Ishikawa (cell line): ENCODE results near the gene NEUROD2.

Source experiments
- CEBPB ChIP-seq: IDR thresholded peaks from 2 replicates; pipeline ENCODE4 v1.6.1; 2012
- CREB1 ChIP-seq: IDR thresholded peaks from 2 replicates; pipeline ENCODE4 v1.6.1; 2012; ENCODE audit warnings: low read depth
- EP300 ChIP-seq: IDR thresholded peaks from 2 replicates; pipeline ENCODE4 v1.6.1; 2012; ENCODE audit warnings: borderline replicate concordance
- RAD21 ChIP-seq: IDR thresholded peaks from 2 replicates; pipeline ENCODE4 v1.6.1; 2012; ENCODE audit warnings: low read depth
- TAF1 ChIP-seq: IDR thresholded peaks from 2 replicates; pipeline ENCODE4 v1.6.1; 2012; ENCODE audit warnings: low read depth, mild to moderate bottlenecking
- TCF12 ChIP-seq: IDR thresholded peaks from 2 replicates; pipeline ENCODE4 v1.6.1; 2012; ENCODE audit warnings: low read depth
- USF1 ChIP-seq: IDR thresholded peaks from 2 replicates; pipeline ENCODE4 v1.6.1; 2012
- ZBTB7A ChIP-seq: IDR thresholded peaks from 2 replicates; pipeline ENCODE4 v1.6.1; 2012; ENCODE audit warnings: low read depth

GRCh38 chr17:39607851-39608130 lies at the start of gene NEUROD2:
- TF ChIP-seq EP300 (no peak), CREB1 (no peak), RAD21 (no peak), TAF1 (no peak), USF1 (no peak), TCF12 (no peak), CEBPB (no peak), ZBTB7A (no peak)
